Esophagus muscularis mucosa (tissue), 4 donors: ENCODE measurements around the gene NKD2.

Experiments
- EP300 ChIP-seq: sonication (generic); formaldehyde crosslinking; IDR thresholded peaks from one replicate; pipeline ENCODE4 v1.6.1; 2017; ENCODE audit warnings: antibody characterized with exemption
- POLR2A ChIP-seq: fragments of 450-650 bp; IDR thresholded peaks from one replicate; pipeline ENCODE4 v1.6.1; 2017; ENCODE audit warnings: antibody characterized with exemption, moderate library complexity, mild to moderate bottlenecking, low read depth
- POLR2AphosphoS5 ChIP-seq, 2 donors: sonication (generic); formaldehyde crosslinking; IDR thresholded peaks; one replicate each; pipeline ENCODE4 v1.6.1; 2017; ENCODE audit warnings: antibody characterized with exemption in 2 of 2
- TF ChIP-seq, protein P1 (sequence below), 3 experiments: fragments of 200-600 bp in 2 of 3; fragments of 450-650 bp in 1 of 3; sonication (generic) in 2 of 3; IDR thresholded peaks; one replicate each; pipeline ENCODE4 v1.5.1; 2017 to 2019; ENCODE audit warnings: antibody characterized with exemption in 3 of 3, mild to moderate bottlenecking in 2 of 3, moderate library complexity in 1 of 3

DNA sequence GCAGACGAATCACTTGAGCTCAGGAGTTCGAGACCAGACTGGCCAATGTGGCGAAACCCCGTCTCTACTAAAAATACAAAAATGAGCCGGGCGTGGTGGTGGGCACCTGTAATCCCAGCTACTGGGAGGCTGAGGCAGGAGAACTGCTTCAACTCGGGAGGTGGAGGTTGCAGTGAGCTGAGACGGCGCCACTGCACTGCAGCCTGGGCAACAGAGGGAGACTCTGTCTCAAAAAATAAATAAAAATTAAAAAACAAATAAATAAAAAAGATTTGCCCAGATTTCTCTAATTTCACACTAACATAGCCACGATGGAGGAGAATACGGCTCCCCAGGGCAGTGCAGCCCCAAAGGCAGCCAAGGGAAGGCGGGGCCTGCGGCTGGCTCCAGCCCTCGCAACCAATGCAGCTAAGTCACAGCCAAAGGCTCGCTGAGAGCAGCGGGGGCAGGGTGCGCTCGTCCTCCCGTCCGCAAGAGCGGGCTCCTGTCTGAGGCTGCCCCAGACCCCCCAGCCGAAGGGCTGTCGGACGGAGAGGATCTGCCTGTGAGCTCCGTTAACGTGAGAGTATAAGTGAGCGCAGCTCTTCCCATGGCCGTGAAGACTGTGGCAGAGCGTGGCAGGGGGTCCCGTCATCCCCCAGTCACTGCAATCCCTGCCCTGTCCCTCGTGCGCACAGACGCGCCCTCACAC, 59.7 kb downstream of the NKD2 start:
- TF ChIP-seq, protein P1, sequence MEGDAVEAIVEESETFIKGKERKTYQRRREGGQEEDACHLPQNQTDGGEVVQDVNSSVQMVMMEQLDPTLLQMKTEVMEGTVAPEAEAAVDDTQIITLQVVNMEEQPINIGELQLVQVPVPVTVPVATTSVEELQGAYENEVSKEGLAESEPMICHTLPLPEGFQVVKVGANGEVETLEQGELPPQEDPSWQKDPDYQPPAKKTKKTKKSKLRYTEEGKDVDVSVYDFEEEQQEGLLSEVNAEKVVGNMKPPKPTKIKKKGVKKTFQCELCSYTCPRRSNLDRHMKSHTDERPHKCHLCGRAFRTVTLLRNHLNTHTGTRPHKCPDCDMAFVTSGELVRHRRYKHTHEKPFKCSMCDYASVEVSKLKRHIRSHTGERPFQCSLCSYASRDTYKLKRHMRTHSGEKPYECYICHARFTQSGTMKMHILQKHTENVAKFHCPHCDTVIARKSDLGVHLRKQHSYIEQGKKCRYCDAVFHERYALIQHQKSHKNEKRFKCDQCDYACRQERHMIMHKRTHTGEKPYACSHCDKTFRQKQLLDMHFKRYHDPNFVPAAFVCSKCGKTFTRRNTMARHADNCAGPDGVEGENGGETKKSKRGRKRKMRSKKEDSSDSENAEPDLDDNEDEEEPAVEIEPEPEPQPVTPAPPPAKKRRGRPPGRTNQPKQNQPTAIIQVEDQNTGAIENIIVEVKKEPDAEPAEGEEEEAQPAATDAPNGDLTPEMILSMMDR (IDR thresholded peaks at IDR 0.05), result no peak
- TF ChIP-seq EP300 (no peak), POLR2AphosphoS5 (IDR thresholded peaks at IDR 0.05) (no peak), POLR2A (no peak)
